Right atrium auricular region (tissue), 2 donors: ENCODE data around the gene CEP350. TPM values are rescaled to one million over a fixed set of nuclear protein-coding genes. Genes with fewer than 3 reads are reported as not detected.

Experiments
- DNase-seq: peaks from one replicate; pipeline ENCODE4 v3.0.0-alpha.2; 2019; ENCODE audit warnings: low spot score
- H3K27ac ChIP-seq, 2 donors: fragments of 200-600 bp; sonication (generic); 1 replicate in 1 of 2; 2 replicates in 1 of 2; pipeline ENCODE4 v1.5.1; 2016 to 2019
- H3K27me3 ChIP-seq, 2 donors: fragments of 200-600 bp; sonication (generic); one replicate each; pipeline versions ENCODE4 v1.5.1 to v1.6.0; 2017 to 2019
- H3K36me3 ChIP-seq: fragments of 200-600 bp; sonication (generic); one replicate; pipeline ENCODE4 v1.5.1; 2016
- H3K4me1 ChIP-seq, 2 donors: fragments of 200-600 bp; sonication (generic); one replicate each; pipeline versions ENCODE4 v1.5.1 to v1.6.0; 2017 to 2019
- H3K4me3 ChIP-seq, 2 donors: fragments of 200-600 bp; sonication (generic); 1 replicate in 1 of 2; 2 replicates in 1 of 2; pipeline ENCODE4 v1.5.1; 2017 to 2019; ENCODE audit warnings: mild to moderate bottlenecking in 1 of 2, moderate library complexity in 1 of 2
- H3K9me3 ChIP-seq, 2 donors: fragments of 200-600 bp; sonication (generic); one replicate each; pipeline ENCODE4 v1.5.1; 2019
- total RNA-seq, 2 donors: library from RNA; depleted of rRNA; stranded (reverse); fragments of >200 nt; gene quantifications; one replicate each; pipeline ENCODE4 v1.1.0, GENCODE V29; 2016
- TF ChIP-seq, protein P1 (sequence below), 2 donors: fragments of 200-600 bp; sonication (generic); IDR thresholded peaks; one replicate each; pipeline ENCODE4 v1.5.1; 2019; ENCODE audit warnings: antibody characterized with exemption in 2 of 2

CEP350 gene
- total RNA-seq, 2 donors from 2014 or later, result 55.3 to 56.1 TPM

DNA sequence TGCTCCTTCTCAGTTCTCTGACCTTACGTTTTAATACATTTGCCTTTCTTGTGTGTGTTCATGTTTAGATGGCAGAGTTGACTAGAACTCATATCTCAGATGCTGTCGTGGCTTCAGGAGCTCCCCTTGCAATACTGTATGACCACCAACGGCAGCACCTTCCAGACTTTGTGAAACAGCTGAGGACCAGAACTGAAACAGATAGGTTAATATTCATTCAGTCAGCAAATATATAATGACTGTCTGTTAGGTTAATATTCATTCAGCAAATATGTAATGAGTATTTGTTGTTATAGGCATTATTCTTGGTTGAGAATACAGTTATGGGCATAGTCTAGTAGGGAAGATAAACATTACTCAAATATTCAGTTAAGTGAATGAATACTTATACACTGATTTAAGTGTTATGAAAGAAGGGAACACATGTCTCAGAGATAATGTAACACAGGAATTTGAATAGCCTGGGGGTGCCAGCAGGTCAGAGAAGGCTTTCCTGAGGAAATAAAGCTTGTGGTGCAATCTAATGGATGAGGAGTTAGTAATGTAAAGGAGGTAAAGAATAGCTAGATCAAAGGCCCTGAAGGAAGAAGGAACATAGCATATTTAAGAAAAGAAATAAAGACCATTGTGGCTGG, 88.5 kb downstream of the CEP350 start:
- TF ChIP-seq, protein P1, sequence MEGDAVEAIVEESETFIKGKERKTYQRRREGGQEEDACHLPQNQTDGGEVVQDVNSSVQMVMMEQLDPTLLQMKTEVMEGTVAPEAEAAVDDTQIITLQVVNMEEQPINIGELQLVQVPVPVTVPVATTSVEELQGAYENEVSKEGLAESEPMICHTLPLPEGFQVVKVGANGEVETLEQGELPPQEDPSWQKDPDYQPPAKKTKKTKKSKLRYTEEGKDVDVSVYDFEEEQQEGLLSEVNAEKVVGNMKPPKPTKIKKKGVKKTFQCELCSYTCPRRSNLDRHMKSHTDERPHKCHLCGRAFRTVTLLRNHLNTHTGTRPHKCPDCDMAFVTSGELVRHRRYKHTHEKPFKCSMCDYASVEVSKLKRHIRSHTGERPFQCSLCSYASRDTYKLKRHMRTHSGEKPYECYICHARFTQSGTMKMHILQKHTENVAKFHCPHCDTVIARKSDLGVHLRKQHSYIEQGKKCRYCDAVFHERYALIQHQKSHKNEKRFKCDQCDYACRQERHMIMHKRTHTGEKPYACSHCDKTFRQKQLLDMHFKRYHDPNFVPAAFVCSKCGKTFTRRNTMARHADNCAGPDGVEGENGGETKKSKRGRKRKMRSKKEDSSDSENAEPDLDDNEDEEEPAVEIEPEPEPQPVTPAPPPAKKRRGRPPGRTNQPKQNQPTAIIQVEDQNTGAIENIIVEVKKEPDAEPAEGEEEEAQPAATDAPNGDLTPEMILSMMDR (IDR thresholded peaks at IDR 0.05), result no peak
- H3K36me3 ChIP-seq, result peaks cover 57% of the 10 kb centered on the region
- no peaks in the 10 kb centered on the region for H3K4me1 ChIP-seq
- no peak overlapping the region for H3K4me3 ChIP-seq
- no peak for DNase-seq
- no peaks in the 10 kb centered on the region for H3K27me3 ChIP-seq
- H3K9me3 ChIP-seq, result no peaks in the 10 kb centered on the region
- H3K27ac ChIP-seq, result no peak overlapping the region

DNA sequence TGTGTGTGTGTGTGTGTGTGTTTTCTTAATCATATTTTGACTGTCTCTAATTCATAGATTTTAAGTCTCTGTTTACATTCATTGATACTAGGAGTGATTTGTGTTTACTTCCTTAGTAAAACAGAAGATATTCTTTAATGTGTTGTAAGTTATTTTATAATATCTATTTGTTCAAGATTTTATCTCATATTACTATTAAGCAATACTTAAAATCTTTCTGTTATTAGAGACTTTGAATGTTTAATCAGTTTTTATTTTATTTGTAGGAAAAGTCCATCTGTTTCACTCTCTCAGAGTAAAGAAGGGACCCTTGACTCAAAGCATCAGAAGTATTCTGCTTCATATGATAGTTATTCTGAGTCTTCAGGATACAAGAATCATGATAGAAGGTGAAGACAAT, 89.2 kb downstream of the CEP350 start:
- H3K27me3 ChIP-seq, result no peaks in the 10 kb centered on the region
- no peak for DNase-seq
- H3K4me3 ChIP-seq, result no peak overlapping the region
- H3K27ac ChIP-seq, result no peak overlapping the region
- TF ChIP-seq, protein P1 (IDR thresholded peaks at IDR 0.05), result no peak
- no peaks in the 10 kb centered on the region for H3K4me1 ChIP-seq
- peaks cover 64% of the 10 kb centered on the region for H3K36me3 ChIP-seq
- H3K9me3 ChIP-seq, result no peaks in the 10 kb centered on the region

DNA sequence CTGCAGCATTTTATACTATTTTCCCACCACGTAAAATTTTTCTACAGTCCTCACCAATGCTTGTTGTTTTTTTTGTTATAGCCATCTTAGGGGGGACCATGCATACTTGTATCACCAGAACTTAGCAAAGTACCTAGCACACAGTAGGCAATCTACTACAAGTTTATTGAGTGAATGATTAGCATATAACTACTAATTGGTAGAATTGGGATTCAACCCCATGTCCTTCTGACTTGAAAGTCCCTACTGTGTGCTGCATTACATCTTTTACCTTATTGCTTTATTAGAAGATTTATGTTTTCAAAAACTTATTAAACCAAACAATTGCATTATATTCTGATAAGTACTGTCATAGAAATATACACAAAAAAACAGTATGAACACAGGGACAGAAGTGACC, 92.1 kb downstream of the CEP350 start:
- no peak for DNase-seq
- TF ChIP-seq, protein P1 (IDR thresholded peaks at IDR 0.05), result no peak
- H3K36me3 ChIP-seq, result peaks cover 76% of the 10 kb centered on the region

DNA sequence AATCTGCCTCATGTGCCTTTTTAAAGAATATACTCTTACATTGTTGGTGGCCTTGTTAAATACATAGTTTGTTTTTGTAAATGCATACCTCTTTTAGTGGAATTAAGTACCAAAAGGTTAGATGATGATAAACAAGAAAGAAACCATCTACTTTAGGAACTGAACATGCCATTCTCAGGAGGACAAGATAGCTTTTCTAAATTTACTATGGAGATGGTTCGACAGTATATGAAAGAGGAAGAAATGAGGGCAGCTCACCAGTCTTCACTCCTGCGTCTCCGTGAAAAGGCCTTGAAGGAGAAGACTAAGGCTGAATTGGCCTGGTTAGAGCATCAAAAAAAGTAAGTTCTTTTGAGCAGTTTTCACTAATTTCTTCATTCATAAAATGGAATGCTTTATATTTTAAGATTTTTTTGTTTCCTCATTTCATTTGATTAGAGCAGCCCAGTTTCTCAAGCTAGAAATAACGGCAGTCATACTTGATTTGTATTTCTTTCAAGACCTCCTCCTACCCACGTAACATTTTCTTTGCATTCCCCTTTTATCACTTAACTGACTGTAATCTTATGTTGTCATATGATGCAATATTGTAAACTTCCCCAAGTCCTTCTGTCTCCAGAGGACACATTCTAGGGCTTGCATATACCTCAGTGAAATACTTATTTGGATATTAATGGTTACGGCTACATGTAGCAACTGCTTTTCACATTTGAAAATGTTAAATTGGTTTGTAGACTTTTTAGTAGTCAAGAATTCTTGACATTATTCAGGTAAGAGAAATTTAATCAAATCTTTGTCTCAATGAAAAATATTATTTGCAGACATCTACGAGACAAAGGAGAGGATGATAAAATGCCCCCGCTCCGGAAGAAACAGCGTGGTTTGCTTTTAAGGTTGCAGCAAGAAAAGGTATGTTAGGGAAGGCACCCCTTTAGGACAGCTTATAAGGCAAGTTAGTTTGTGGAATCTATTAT, 99.3 kb downstream of the CEP350 start:
- TF ChIP-seq, protein P1 (IDR thresholded peaks at IDR 0.05), result no peak
- DNase-seq, result no peak
- Histone ChIP-seq H3K27me3 (no peaks in the 10 kb centered on the region), H3K27ac (no peak overlapping the region), H3K9me3 (no peaks in the 10 kb centered on the region), H3K4me1 (no peaks in the 10 kb centered on the region), H3K36me3 (peaks cover 54% of the 10 kb centered on the region), H3K4me3 (no peak overlapping the region)

More for the DNA sequence above, 92.1 kb downstream of the CEP350 start:
- Histone ChIP-seq H3K27ac (no peak overlapping the region), H3K4me3 (no peak overlapping the region), H3K9me3 (no peaks in the 10 kb centered on the region), H3K4me1 (no peaks in the 10 kb centered on the region), H3K27me3 (no peaks in the 10 kb centered on the region)

DNA sequence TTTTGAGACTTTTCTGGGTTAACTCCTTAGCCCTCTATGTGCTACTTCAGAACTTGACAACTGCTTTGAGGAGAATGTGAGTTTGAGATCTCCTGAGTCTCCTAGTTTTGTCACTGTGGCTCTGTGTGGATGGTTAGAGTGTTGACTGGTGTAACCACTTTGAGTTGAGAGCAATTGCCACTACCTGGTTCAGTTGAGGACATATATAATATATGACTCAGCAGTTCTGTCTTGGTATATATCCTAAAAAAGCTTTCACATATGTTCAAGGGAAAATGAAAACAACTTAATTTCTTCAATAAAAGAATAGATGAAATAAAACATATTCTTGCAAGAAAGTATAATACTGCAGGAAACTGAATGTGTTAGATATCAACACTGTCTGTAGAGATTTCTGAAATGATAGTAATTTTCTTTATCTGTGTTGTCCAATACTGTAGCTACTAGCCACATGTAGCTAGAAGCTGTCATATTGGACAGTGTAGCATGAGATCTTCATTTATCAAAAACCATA, 103.3 kb downstream of the CEP350 start:
- no peak for DNase-seq
- H3K9me3 ChIP-seq, result no peaks in the 10 kb centered on the region
- H3K4me3 ChIP-seq, result no peak overlapping the region
- H3K4me1 ChIP-seq, result no peaks in the 10 kb centered on the region
- no peak overlapping the region for H3K27ac ChIP-seq
- peaks cover 28% of the 10 kb centered on the region for H3K36me3 ChIP-seq
- H3K27me3 ChIP-seq, result no peaks in the 10 kb centered on the region
- TF ChIP-seq, protein P1 (IDR thresholded peaks at IDR 0.05), result no peak
